SK-N-SH treated with all-trans-retinoic acid at 6 μM for 48 hours (cell line): Measurements from ENCODE around the gene RUSC1.

Experiments
- ATAC-seq: fragments of 200-7000 bp; cut with Tn5 transposase; 3 replicates; pipeline ENCODE4 v1.9.1; 2020; ENCODE audit warnings: mild to moderate bottlenecking, moderate library complexity
- ARNTL ChIP-seq: fragments of 450-650 bp; formaldehyde crosslinking; IDR thresholded peaks from 2 replicates; pipeline ENCODE4 v1.5.0; 2020; ENCODE audit warnings: low read depth, mild to moderate bottlenecking, moderate library complexity, borderline replicate concordance
- CSDC2 ChIP-seq: fragments of 250-450 bp; sonication (Bioruptor Pico); IDR thresholded peaks from 2 replicates; pipeline ENCODE4 v1.5.0; 2020; ENCODE audit warnings: mild to moderate bottlenecking, moderate library complexity
- GLIS3 ChIP-seq: fragments of 250-450 bp; sonication (Bioruptor Pico); IDR thresholded peaks from 2 replicates; pipeline ENCODE4 v1.5.0; 2020; ENCODE audit warnings: mild to moderate bottlenecking, moderate library complexity
- RARB ChIP-seq: fragments of 250-450 bp; sonication (Bioruptor Pico); IDR thresholded peaks from 2 replicates; pipeline ENCODE4 v1.8.0; 2021; ENCODE audit warnings: mild to moderate bottlenecking, moderate library complexity
- SNAI2 ChIP-seq: fragments of 250-450 bp; sonication (Bioruptor Pico); IDR thresholded peaks from 2 replicates; pipeline ENCODE4 v1.5.0; 2020; ENCODE audit warnings: mild to moderate bottlenecking, moderate library complexity
- TOX ChIP-seq: fragments of 250-450 bp; sonication (Bioruptor Pico); IDR thresholded peaks from 2 replicates; pipeline ENCODE4 v1.8.0; 2021; ENCODE audit warnings: mild to moderate bottlenecking, moderate library complexity, borderline replicate concordance
- ZC3H10 ChIP-seq: fragments of 250-450 bp; sonication (Bioruptor Pico); IDR thresholded peaks from 2 replicates; pipeline ENCODE4 v1.5.1; 2021; ENCODE audit warnings: mild to moderate bottlenecking, moderate library complexity
- ZFP30 ChIP-seq: fragments of 450-650 bp; formaldehyde crosslinking; IDR thresholded peaks from 2 replicates; pipeline ENCODE4 v1.5.0; 2022; ENCODE audit warnings: mild to moderate bottlenecking, moderate library complexity
- ZNF565 ChIP-seq: fragments of 450-650 bp; formaldehyde crosslinking; conservative IDR thresholded peaks from 2 replicates; pipeline ENCODE4 v1.5.0; 2020; ENCODE audit warnings: low read depth, mild to moderate bottlenecking, moderate library complexity
- ZNF8 ChIP-seq: fragments of 450-650 bp; formaldehyde crosslinking; IDR thresholded peaks from 2 replicates; pipeline ENCODE4 v1.5.0; 2020; ENCODE audit warnings: mild to moderate bottlenecking, moderate library complexity
- TF ChIP-seq, protein P1 (sequence below): fragments of 250-450 bp; sonication (Bioruptor Pico); IDR thresholded peaks from 2 replicates; pipeline ENCODE4 v1.5.1; 2020; ENCODE audit warnings: low read depth, mild to moderate bottlenecking, moderate library complexity
- TF ChIP-seq, protein P2 (sequence below): fragments of 250-450 bp; sonication (Bioruptor Pico); IDR thresholded peaks from 2 replicates; pipeline ENCODE4 v1.8.0; 2021; ENCODE audit warnings: low read depth, mild to moderate bottlenecking, moderate library complexity, borderline replicate concordance
- TF ChIP-seq, protein P3 (sequence below): fragments of 250-450 bp; sonication (Bioruptor Pico); IDR thresholded peaks from 2 replicates; pipeline ENCODE4 v1.8.0; 2020; ENCODE audit warnings: mild to moderate bottlenecking, moderate library complexity, borderline replicate concordance
- TF ChIP-seq, protein P4 (sequence below): fragments of 250-450 bp; sonication (Bioruptor Pico); IDR thresholded peaks from 2 replicates; pipeline ENCODE4 v1.5.0; 2020; ENCODE audit warnings: mild to moderate bottlenecking, moderate library complexity
- TF ChIP-seq, protein P5 (sequence below): fragments of 250-450 bp; sonication (Bioruptor Pico); IDR thresholded peaks from 2 replicates; pipeline ENCODE4 v1.5.1; 2021; ENCODE audit warnings: mild to moderate bottlenecking, moderate library complexity

RUSC1 gene

DNA sequence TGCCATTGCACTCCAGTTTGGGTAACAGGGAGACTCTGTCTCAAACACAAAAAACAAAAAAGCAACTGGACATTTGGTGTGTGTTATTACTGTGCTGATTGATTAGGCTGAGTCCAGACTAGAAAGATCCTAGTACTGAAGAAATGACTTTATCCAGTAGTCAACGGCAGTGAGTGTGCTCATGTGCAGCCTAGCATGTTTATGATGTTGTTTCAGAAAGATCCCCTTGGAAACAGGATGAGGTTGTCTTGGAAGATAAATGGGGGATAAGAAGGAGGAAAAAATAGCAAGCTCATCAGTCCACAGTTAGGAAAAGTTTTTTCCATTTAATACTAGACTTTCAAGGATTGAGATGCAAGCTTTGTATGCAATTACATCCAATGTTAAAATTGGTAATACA is 14.3 kb downstream of the RUSC1 start:
- TF ChIP-seq ZFP30 (CRISPR knock-in tag) = no peak
- no peak for TF ChIP-seq SNAI2 (CRISPR knock-in tag)
- TF ChIP-seq, protein P1, sequence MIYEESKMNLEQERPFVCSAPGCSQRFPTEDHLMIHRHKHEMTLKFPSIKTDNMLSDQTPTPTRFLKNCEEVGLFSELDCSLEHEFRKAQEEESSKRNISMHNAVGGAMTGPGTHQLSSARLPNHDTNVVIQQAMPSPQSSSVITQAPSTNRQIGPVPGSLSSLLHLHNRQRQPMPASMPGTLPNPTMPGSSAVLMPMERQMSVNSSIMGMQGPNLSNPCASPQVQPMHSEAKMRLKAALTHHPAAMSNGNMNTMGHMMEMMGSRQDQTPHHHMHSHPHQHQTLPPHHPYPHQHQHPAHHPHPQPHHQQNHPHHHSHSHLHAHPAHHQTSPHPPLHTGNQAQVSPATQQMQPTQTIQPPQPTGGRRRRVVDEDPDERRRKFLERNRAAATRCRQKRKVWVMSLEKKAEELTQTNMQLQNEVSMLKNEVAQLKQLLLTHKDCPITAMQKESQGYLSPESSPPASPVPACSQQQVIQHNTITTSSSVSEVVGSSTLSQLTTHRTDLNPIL (CRISPR knock-in tag) = no peak
- TF ChIP-seq, protein P2, sequence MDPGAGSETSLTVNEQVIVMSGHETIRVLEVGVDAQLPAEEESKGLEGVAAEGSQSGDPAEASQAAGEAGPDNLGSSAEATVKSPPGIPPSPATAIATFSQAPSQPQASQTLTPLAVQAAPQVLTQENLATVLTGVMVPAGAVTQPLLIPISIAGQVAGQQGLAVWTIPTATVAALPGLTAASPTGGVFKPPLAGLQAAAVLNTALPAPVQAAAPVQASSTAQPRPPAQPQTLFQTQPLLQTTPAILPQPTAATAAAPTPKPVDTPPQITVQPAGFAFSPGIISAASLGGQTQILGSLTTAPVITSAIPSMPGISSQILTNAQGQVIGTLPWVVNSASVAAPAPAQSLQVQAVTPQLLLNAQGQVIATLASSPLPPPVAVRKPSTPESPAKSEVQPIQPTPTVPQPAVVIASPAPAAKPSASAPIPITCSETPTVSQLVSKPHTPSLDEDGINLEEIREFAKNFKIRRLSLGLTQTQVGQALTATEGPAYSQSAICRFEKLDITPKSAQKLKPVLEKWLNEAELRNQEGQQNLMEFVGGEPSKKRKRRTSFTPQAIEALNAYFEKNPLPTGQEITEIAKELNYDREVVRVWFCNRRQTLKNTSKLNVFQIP (CRISPR knock-in tag) = no peak
- TF ChIP-seq ARNTL (CRISPR knock-in tag) = no peak
- TF ChIP-seq, protein P3, sequence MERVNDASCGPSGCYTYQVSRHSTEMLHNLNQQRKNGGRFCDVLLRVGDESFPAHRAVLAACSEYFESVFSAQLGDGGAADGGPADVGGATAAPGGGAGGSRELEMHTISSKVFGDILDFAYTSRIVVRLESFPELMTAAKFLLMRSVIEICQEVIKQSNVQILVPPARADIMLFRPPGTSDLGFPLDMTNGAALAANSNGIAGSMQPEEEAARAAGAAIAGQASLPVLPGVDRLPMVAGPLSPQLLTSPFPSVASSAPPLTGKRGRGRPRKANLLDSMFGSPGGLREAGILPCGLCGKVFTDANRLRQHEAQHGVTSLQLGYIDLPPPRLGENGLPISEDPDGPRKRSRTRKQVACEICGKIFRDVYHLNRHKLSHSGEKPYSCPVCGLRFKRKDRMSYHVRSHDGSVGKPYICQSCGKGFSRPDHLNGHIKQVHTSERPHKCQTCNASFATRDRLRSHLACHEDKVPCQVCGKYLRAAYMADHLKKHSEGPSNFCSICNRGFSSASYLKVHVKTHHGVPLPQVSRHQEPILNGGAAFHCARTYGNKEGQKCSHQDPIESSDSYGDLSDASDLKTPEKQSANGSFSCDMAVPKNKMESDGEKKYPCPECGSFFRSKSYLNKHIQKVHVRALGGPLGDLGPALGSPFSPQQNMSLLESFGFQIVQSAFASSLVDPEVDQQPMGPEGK (CRISPR knock-in tag) = no peak
- no peak for TF ChIP-seq ZC3H10 (CRISPR knock-in tag)
- TF ChIP-seq GLIS3 (CRISPR knock-in tag) = no peak
- TF ChIP-seq, protein P4, sequence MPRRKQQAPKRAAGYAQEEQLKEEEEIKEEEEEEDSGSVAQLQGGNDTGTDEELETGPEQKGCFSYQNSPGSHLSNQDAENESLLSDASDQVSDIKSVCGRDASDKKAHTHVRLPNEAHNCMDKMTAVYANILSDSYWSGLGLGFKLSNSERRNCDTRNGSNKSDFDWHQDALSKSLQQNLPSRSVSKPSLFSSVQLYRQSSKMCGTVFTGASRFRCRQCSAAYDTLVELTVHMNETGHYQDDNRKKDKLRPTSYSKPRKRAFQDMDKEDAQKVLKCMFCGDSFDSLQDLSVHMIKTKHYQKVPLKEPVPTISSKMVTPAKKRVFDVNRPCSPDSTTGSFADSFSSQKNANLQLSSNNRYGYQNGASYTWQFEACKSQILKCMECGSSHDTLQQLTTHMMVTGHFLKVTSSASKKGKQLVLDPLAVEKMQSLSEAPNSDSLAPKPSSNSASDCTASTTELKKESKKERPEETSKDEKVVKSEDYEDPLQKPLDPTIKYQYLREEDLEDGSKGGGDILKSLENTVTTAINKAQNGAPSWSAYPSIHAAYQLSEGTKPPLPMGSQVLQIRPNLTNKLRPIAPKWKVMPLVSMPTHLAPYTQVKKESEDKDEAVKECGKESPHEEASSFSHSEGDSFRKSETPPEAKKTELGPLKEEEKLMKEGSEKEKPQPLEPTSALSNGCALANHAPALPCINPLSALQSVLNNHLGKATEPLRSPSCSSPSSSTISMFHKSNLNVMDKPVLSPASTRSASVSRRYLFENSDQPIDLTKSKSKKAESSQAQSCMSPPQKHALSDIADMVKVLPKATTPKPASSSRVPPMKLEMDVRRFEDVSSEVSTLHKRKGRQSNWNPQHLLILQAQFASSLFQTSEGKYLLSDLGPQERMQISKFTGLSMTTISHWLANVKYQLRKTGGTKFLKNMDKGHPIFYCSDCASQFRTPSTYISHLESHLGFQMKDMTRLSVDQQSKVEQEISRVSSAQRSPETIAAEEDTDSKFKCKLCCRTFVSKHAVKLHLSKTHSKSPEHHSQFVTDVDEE (CRISPR knock-in tag) = no peak
- no peak for TF ChIP-seq RARB (CRISPR knock-in tag)

DNA sequence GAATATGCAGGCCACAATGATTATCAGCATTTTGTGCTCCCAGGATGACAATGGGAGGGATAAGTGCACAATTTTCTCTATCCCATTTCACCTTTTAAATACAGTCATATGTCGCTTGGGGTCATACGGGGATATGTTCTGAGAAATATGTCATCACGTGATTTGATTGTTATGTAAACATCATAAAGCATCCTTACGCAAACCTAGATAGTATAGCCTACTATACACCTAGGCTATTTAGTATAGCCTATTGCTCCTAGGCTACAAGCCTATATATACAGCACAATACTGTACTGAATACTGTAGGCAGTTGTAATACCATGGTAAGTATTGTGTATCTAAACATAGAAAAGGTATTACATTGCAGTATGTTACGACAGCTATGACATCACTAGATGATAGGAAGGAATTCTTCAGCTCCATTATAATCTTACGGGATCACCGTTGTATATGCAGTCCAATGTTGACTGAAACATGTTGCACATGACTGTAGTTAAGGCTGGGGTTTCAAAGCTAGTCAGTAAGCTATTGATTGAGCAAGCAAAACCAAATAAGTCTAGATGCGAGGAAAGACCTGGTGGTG is 18.9 kb downstream of the RUSC1 start:
- TF ChIP-seq GLIS3 (CRISPR knock-in tag) (no peak), TOX (CRISPR knock-in tag) (no peak)
- no peak for ATAC-seq

More for the DNA sequence above, 14.3 kb downstream of the RUSC1 start:
- no peak for ATAC-seq

DNA sequence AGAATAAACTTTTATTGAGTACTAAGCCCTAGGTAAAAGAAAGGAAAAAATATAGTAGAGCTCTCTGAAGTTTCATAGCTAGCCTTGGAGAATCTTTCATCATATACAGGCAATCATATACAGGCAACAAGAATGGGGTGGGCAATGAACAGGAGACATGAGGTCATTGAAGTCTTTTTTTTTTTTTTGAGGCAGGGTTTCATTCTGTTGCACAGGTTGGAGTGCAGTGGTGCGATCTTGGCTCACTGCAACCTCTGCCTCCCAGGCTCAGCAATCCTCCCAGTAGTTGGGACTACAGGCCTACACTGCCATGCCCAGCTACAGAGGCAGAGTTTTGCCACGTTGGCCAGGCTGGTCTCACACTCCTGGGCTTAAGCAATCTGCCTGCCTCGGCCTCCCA is 22.1 kb downstream of the RUSC1 start:
- TF ChIP-seq ZNF8 (CRISPR knock-in tag) = no peak
- no peak for TF ChIP-seq ZNF565 (CRISPR knock-in tag)
- TF ChIP-seq, protein P4 (CRISPR knock-in tag) = no peak
- no peak for TF ChIP-seq GLIS3 (CRISPR knock-in tag)
- no peak for ATAC-seq

DNA sequence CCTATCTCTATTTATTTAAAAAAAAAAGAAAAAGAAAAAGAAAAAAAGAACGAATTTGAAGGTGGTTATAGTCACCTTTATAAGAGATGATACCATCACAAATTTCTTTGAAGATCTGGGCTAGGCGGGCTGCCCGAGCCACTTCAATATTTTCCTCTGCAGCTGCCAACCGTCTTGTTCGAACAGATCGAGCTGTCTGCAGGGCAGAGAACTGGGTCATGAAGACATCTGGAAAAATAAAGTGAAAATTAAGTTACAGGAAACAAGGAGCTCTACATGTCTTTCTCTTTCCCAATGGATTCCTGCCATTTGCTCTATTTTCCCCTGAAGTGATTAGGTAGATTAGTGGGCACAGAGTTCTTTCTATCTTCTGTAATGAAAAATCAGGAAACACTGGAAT is 31.9 kb downstream of the RUSC1 start:
- TF ChIP-seq CSDC2 (no peak), TOX (CRISPR knock-in tag) (no peak), ARNTL (CRISPR knock-in tag) (no peak)
- TF ChIP-seq, protein P5, sequence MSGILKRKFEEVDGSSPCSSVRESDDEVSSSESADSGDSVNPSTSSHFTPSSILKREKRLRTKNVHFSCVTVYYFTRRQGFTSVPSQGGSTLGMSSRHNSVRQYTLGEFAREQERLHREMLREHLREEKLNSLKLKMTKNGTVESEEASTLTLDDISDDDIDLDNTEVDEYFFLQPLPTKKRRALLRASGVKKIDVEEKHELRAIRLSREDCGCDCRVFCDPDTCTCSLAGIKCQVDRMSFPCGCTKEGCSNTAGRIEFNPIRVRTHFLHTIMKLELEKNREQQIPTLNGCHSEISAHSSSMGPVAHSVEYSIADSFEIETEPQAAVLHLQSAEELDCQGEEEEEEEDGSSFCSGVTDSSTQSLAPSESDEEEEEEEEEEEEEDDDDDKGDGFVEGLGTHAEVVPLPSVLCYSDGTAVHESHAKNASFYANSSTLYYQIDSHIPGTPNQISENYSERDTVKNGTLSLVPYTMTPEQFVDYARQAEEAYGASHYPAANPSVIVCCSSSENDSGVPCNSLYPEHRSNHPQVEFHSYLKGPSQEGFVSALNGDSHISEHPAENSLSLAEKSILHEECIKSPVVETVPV (CRISPR knock-in tag) = no peak
- no peak for ATAC-seq
